NCI-H82 treated with DMSO at 0.1 percent for 48 hours (cell line): ENCODE measurements around the gene NXF2B.
"Not testable (repeated sequence)": the region's sequence is repeated elsewhere in the genome, so short reads cannot be mapped to it uniquely, and the experiment has no call there.

Experiments used
- DNase-seq: peaks from one replicate; lab custom pipeline; 2025; ENCODE audit not compliant: unreplicated experiment; lab: John Stamatoyannopoulos, UW

NXF2B gene, protein sequence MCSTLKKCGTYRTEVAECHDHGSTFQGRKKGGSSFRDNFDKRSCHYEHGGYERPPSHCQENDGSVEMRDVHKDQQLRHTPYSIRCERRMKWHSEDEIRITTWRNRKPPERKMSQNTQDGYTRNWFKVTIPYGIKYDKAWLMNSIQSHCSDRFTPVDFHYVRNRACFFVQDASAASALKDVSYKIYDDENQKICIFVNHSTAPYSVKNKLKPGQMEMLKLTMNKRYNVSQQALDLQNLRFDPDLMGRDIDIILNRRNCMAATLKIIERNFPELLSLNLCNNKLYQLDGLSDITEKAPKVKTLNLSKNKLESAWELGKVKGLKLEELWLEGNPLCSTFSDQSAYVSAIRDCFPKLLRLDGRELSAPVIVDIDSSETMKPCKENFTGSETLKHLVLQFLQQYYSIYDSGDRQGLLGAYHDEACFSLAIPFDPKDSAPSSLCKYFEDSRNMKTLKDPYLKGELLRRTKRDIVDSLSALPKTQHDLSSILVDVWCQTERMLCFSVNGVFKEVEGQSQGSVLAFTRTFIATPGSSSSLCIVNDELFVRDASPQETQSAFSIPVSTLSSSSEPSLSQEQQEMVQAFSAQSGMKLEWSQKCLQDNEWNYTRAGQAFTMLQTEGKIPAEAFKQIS

DNA sequence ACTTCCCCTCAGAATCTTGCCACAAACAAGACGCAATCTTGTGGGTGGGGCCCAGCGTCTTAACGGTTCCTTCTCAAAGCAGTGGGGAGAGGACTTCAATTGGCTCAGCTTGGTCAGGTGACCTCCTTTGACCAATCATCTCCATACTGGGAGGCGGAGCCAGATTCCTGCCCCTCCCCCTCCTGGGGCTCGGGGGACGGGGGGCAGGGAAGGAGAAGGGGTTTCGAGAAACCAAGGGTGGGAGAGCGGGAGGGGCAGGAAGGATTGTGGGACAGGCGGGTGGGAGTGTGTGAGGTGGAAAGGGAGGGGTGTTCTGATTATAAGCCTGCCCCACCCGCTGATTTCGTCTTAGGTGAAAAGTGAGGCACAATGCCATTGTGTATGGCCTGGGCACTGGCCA is at the start of gene NXF2B:
TSS of gene NXF2B (minus strand) at position 101 of the 400 bp plus-strand sequence. CDS start 59,972 bp downstream, outside the sequence.
- not testable (repeated sequence) for DNase-seq

DNA sequence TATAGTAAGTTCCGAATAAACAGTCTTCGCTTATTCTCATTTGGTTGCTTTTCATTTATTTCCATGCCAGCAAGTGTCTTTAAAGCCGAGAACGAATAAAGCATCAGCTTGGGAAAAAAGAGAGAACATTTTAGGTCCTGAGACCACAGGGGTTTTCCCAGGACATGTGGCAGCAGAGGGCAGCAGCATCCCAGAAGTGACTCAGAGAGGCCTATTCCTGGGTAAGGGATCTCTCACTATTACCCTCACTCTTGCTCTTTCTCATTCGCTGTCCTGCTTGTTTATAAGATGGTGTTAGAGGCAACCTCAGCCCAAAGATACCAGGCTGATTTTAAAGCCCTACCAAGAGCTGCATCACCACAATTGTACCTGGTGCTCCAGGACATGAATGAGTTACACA is 39.0 kb upstream of the NXF2B start:
- not testable (repeated sequence) for DNase-seq

DNA sequence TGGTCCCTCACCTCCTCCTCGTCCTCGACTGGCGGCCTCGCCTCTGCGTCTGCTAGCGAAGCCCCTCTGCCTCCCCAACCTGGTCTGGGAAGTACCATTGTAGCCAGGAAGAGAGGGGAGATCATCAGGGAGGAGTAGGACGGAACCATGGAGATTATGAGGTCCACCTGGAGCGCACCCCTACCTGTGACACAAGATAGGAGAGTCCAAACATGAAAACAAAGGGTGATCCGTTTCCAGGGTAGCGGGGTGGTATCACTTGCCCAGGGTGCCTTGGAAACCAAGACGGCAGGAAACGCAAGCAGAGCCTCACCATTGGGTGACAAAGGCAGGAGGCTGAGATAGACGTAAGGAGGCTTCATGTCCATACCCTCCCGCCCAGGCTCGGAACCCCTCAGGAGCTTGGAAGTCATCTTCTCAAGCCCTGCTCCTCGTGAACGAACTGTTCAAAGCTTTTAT is 32.0 kb upstream of the NXF2B start, which contains the start of gene TCP11X2:
TSS of gene TCP11X2 (minus strand) at position 51 of the 459 bp plus-strand sequence.
- DNase-seq = not testable (repeated sequence)

DNA sequence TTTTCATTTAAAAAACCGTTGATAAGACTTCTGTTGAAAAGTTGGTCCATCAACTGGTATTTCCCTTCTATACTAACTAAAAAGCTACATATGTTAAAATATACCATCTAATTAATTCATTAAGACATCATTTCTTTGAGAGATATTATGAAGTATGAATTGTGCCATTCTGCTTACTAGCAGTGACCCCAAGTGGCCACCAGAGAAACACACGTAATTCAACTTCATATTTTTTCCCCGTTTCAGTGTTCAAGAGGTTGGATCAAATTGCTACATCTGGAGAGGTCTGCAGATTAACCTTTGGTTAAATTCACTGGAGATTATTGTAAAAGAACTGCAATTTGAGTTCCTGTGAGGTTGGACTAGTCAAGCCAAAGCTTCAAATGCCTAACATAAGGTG is 30.4 kb upstream of the NXF2B start:
- DNase-seq = not testable (repeated sequence)

DNA sequence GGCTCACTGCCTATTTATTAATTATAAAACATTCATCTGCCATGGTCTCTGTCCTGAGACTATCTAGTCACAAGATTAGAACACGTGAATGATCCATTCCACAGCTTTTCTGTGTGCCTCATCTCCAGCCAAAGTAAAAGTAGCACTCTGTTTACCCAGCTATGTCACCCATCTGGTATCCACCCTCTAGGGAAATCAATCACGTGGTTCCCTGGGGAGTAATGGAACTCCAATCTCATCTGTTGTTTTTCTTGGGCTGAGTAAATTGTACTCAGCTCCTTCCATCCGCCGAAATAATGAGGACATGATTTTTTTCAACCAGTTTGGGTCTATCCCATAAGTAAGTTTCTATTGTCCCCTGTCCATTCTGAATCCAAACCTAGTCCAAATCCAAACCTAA is 18.8 kb upstream of the NXF2B start:
- not testable (repeated sequence) for DNase-seq

DNA sequence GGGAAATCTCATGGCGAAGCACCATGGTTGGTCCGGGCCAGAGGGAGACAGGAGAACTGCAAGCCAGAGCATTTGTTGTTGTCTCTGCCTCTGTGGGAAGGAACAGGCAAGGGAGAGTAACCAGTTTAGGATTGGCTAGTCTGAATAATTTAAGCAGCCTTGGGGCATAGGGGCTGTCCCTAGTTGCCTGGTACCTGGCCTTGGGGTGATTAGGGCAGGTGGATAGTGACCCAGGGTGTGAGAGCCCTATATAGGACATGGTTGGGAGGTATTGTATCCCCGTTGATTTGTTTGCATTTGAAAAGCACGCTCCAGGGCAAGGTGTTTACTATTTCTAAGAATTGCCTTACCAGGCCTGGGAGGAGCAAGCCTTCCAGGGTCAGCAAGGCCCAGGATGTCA is 25.3 kb downstream of the NXF2B start:
- DNase-seq = not testable (repeated sequence)

DNA sequence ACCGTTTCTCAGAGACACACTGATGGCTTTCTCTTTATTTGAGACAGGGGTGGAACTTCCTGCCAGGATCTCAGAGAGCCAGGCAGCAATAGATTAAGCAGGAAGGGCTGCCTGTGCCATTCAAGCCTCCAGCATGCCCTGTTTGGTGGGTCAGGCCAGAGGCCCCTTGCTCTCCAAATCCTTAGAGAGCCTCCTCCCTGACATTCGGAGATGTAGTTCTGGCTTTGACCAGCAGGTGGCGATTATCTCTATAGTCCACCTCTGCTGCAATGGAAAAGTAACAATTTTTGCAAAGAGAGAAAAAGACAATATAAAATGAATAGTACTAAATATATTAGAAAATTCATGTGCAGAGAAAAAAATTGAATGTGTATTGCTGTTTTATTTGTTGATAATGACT is 93.9 kb downstream of the NXF2B start:
- no peak for DNase-seq

DNA sequence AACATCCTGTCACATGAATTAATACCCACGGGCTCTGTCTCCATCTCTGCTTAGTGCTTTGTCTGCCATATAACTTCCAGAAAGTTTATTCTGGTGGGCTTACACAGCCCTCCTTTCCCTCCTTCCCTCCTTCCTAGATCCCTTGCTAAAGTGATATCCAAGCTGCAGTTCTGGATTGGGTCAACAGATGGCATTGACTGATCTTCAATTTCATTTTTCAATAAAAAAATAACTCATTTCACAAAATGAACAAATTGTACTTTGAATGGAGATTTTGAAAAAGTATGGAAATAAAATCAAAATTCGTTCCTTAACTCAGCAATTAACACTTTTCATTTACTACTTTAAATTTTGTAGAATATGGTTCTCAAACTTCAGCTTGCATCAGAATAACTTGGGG is 97.9 kb downstream of the NXF2B start:
- no peak for DNase-seq

DNA sequence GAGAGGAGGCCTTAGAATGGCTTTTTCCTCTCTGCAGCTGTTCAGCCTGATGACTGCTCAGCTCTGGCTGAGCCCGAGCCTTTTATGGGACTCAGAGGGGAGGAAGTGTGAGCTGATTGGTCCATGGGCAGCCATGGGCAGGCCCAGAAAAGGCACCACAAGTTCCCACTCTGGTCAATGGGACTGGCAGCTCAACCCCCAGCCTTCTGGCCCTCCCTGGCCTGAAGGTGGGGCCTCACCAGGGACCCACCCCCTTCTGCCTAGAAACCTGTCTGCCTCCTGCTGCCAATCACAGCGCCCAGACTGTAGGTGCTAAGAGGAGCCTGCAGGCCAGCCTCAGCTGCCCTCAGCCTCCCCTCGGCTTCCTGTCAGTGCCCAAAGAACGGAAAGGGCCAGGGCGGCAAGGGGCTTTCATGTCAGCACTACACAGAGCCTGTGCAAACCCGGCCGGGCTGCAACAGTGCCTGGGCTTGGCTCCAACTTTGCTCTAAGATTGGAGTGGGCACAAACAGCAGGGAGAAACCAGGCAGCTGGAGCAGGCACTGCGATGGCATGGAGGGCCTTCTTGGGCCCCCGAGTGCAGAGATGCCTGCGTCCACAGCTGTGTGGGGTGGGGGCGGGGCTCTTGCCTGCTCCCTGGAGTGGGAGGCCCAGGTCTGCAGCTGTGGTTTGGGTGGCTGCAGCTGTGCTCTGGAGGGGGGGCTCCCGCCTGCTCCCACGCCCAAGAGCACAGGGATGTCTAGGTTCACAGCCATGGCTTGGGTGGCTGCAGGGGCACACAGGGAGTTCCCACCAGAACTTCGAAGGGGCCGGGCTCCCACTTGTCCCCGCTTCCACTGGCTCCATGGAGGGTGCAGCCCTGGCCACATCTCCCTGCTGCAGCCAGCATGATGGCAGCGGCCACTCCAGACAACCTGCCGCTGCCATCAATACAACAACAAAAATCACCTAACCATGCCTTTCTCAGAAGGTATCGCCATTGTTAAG is 100.2 kb downstream of the NXF2B start:
- no peak for DNase-seq

DNA sequence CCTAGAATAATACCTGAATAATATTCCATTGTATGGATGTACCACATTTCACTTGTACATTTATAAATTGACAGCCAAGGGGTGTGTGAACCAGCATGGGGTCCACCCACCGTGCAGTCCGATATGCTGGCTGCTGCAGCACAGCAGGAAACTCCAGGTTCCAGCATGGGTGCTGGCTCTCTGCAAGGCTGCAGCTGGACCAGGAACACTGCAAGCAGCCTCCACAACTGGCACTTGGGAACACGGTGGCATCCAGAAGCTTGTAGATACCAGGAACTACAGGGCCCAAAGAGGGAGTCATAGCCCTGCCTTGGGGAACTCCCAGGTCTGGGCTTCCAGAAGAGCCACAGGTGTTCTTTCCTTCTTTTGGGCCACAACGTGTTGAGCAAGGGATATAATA is 101.6 kb downstream of the NXF2B start:
- DNase-seq = no peak
